ENCODE data around the gene VSIG10L2.

The VSIG10L2 gene

DNA sequence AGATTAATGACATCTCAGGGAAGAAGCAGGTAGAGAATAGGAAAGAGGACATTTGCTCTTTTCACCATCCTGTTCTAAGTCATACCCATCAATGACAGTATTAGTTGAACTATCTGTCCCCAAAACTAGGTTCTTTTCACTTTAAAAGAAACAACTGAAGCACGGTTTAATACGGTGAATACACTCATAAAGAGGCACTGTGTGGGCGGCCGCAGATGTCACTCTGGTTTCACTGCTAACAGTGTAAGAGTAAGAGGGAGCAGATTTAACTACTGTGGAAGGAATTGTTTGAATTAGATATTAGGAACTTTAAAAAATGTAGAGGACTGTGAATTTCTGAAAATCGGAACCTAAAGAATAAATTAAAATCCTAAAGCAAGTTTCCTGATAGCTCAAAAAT is 49.5 kb downstream of the VSIG10L2 start:
- TF ChIP-seq, protein P1, sequence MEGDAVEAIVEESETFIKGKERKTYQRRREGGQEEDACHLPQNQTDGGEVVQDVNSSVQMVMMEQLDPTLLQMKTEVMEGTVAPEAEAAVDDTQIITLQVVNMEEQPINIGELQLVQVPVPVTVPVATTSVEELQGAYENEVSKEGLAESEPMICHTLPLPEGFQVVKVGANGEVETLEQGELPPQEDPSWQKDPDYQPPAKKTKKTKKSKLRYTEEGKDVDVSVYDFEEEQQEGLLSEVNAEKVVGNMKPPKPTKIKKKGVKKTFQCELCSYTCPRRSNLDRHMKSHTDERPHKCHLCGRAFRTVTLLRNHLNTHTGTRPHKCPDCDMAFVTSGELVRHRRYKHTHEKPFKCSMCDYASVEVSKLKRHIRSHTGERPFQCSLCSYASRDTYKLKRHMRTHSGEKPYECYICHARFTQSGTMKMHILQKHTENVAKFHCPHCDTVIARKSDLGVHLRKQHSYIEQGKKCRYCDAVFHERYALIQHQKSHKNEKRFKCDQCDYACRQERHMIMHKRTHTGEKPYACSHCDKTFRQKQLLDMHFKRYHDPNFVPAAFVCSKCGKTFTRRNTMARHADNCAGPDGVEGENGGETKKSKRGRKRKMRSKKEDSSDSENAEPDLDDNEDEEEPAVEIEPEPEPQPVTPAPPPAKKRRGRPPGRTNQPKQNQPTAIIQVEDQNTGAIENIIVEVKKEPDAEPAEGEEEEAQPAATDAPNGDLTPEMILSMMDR (IDR thresholded peaks at IDR 0.05; ENCODE audit: insufficient read depth, missing control alignments), result no peak
- DNase-seq (ENCODE audit: insufficient read length, low spot score) (no peak), FAIRE-seq (no peak)

DNA sequence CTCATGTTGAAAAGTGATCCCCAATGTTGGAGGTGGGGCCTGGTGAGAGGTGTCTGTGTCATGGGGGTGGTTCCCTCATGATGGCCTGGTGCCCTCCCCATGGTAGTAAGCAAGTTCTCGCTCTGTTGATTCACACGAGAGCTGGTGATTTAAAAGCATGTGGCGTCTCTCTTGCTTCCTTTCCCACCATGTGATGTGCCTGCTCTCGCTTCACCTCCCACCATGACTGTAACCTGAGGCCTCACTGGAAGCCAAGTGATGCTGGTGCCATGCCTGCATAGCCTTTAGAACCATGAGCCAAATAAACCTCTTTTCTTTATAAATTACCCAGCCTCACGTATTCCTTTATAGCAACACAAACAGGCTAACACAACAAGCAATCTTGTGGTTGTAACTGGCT is 52.4 kb downstream of the VSIG10L2 start:
- DNase-seq (ENCODE audit: insufficient read length, low spot score) (no peak), FAIRE-seq (no peak)
- TF ChIP-seq, protein P1 (IDR thresholded peaks at IDR 0.05; ENCODE audit: insufficient read depth, missing control alignments), result no peak

DNA sequence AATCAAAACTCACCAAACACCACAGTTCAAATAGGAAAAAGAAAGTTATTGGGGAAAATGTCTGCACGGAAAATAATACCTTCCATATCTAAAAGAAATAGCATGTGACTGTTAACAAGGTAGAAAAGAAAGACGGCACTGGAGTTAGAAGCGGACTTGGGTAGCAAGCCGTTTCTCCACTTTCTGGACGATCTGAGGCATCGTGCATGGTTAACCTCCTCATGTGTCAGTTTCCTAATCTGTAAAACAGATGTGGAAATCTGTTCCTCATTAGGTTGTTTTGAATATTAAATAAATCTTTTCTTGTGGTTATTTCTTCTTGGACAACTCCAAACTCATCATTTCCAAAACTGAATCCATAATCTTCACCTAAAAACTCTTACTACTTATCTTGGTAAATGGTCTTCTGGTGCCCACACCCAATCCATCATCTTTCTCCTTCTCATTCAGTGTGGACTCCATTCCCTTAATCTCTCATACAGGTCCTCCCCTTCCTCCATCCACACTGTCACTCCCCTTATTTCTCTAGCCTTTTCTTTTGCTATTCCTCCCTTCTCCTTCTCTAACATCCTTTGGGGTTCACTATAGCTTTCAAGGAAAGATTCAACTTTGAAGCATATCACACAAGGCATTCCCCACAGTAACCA is 53.5 kb downstream of the VSIG10L2 start:
- no peak for FAIRE-seq
- no peak for DNase-seq (ENCODE audit: insufficient read length, low spot score)
- TF ChIP-seq, protein P1 (IDR thresholded peaks at IDR 0.05; ENCODE audit: insufficient read depth, missing control alignments), result no peak

DNA sequence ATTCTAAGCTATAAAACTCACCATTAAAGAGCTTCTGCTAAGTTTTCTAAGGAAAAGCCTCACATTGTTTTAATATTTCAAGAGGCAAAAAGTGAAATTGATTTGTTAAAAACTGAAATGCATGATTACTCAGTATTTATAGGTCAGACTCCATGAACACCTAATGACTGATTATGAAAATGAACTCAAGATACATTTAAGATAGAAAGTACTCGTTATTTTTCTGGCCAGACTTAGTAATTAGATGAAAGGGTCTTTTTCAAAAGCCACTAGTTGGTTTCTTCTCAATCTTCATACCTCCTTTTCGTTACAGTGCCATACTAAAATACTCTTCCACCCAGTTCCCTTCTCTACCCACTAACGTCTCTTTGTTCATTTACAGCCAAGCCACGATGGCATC is 56.3 kb downstream of the VSIG10L2 start:
- FAIRE-seq, result no peak
- no peak for DNase-seq (ENCODE audit: insufficient read length, low spot score)
- TF ChIP-seq, protein P1 (IDR thresholded peaks at IDR 0.05; ENCODE audit: insufficient read depth, missing control alignments), result no peak
